ENCODE measurements around the gene FBXL12.
"Not testable (repeated sequence)": the region's sequence is repeated elsewhere in the genome, so short reads cannot be mapped to it uniquely, and the experiment has no call there.

FBXL12 gene, protein sequence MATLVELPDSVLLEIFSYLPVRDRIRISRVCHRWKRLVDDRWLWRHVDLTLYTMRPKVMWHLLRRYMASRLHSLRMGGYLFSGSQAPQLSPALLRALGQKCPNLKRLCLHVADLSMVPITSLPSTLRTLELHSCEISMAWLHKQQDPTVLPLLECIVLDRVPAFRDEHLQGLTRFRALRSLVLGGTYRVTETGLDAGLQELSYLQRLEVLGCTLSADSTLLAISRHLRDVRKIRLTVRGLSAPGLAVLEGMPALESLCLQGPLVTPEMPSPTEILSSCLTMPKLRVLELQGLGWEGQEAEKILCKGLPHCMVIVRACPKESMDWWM

DNA sequence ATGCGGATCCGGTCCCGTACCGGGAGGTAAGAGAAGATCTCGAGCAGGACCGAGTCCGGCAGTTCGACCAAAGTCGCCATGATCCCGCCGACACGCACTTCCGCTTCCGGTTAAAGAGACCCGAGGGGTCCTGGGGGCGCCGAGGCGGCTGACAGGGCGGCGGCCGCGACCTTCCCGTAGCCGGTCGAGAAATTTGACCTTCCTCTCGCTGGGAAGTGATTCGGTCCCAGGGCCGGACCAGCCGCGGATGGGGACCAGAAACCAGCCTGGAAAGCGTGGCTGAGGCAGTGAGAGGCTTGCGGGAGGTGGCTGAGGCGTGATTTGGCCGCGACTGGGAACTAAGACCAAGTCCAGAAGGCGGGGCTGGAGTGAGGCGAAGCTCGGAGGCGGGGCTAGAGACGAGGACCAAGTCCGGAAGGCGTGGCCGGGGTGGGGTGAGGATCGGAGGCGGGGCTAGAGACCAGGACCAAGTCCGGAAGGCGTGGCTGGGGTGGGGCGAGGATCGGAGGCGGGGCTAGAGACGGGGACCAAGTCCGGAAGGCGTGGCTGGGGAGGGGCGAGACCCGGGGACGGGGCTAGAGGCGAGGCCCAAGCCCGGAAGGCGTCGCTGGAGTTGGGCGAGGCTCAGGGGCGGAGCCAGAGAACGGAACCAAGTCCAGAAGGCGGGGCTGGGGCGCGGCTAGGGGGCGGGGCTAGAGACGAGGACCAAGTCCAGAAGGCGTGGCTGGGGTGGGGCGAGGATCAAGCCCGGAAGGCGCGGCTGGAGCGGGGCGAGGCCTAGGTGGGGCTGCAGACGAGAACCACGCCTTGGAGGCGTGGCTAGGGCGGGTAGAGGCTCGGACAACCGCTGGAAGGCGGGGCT, at the start of gene FBXL12:
Gene FBXL12, minus strand, starts transcription at position 346 of the 862 bp plus-strand sequence. Its CDS starts 266 bp downstream, at position 80.
- peak; percentile 100 for DNase-seq

DNA sequence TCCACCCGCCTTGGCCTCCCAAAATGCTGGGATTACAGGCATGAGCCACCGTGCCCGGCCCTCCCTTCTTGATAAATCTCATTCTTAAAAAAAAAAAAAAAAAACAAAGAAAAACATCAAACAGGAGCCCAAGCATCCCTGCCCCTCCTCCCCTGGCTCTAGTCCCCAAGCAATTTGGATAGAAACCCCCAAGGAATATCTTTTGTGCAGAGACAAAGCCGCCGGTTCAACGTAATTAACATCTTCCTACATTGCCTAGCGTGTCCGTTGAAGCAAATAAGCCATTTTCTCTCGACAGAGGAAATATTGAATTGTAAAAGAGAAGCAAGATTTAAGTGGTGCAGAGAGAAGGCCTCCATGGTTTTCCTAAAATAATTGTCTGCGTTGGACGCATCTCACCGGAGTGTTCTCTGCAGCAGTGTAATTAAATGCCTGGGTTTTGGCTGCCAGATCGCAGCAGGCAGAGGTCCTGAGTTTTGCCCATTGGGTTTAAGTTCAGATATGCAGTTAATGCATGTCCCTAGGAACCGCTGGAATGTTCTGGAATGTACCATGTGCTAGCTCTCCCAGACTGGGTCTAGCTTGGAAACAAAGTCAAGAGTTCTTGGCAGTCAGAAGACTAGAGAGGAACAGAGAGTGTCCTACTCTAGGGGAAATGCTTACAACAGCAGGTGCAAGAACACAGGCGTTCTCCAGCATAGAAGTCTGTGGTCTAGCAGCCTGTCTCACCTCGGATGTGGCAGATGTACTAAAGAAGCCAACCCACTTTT, 47.0 kb upstream of the FBXL12 start:
- peak; percentile 60 for DNase-seq

DNA sequence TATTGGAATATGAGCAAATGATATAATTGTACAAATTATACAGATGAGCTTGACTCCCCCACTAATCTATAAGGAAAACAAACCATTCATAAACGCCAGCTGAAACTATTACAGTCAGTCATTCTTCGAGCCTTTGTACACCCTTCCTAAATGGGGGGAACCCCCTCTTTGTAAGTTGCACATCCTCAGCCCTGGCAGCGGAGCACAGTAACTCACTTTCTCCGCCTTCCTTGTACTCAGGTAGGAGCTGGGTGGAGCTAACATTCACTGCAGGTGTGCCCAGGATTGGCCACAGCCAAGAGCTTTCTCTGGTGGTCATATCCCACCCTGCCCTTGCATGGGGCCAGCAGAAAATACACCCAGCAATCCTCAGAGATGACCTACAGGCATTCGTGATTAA, 44.9 kb upstream of the FBXL12 start:
- DNase-seq: no peak

DNA sequence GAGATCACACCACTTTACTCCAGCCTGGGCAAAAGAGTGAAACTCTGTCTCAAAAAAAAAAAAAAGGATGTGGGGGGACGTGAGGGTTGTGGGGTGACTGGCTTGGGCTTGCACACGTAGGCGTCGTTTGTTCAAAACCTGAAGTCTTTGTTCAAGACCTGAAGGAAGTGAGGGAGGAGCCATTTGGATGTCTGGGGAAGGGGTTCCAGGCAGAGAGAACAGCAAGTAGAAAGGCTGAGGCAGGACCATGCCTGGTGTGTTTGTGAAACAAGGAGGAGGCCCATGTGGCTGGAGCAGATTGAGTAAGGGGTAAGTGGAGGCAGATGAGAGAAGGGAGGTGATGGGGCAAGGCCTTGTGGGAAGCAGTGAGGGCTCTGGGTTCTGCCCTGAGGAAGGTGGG, 44.1 kb upstream of the FBXL12 start:
- DNase-seq: no peak

GRCh38 chr19:9861503-9861902, 42.6 kb upstream of the FBXL12 start:
- DNase-seq: no peak

GRCh38 chr19:9860407-9860806, 41.5 kb upstream of the FBXL12 start:
- no peak for DNase-seq

- DNase-seq: no peak
Observed at GRCh38 chr19:9858766-9859165, 39.9 kb upstream of the FBXL12 start.

DNA sequence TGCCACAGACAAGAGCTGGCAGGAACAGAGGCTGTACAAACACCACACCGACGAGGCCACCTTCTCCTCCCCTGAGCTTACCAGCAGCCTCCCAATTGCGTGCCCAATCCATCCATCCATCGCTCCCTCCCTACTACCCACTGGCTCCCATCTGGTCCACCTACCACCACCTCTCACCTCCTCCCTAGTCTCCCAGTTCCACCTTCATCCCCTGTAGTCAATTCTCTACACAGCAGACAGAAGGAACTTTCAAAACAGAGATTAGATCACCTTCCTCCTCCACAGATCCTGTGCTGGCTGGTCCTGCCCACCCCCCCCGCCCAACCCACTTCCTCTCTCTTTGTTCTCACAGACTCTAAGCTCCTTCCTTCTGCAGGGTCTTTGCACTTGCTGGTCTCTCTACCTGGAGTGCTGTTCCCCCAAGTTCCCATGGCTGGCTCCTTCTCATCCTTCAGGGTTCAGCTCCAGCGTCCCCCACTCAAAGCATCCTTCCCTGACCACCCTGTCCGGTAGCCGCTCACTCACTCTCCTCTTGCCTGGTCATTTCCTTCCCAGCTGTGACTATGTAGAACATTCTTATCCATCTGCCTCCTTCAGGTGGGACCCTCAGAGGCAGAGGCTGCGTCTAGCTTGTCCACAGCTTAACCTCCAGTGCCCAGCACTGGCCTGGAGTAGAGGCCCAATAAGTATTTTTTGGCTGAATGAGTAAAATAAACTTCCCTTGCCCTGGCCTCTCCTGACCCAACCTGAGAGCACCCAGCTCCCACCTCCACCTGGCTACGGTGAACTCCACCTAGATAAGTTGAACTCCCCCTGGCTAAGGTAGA, 39.3 kb upstream of the FBXL12 start:
- DNase-seq: no peak

DNA sequence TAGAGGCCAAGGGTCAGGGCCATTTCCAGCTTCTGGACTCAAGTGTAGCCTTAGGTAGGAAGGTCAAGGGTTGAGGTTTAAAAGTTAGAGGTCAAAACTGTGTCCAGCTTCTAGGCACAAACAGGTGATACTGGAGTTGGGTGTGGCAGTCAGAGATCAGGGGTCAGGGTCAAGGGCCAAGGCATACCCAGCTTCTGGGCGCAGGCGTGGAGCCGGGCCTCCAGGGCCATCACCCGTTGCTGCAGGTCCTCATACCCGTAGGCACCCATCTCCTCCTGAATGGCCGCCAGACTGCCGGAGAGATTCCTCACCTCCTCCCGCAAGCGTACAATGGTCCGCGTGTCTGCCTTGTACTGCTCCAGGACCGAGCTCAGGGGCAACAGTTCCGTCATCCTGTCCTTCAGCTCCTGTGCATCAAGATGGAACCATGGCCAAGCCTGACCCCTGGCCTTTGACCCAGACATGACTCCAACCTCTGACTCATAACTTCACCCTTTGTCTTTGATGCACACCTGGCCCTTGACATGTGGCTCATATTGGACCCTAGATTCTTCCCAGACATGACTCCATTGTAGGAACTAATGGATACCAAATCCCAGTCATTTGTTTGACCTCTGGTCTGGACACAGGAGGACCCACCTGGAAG, 38.3 kb upstream of the FBXL12 start:
- DNase-seq: no peak

GRCh38 chr19:9856609-9857008, 37.7 kb upstream of the FBXL12 start:
- no peak for DNase-seq

DNA sequence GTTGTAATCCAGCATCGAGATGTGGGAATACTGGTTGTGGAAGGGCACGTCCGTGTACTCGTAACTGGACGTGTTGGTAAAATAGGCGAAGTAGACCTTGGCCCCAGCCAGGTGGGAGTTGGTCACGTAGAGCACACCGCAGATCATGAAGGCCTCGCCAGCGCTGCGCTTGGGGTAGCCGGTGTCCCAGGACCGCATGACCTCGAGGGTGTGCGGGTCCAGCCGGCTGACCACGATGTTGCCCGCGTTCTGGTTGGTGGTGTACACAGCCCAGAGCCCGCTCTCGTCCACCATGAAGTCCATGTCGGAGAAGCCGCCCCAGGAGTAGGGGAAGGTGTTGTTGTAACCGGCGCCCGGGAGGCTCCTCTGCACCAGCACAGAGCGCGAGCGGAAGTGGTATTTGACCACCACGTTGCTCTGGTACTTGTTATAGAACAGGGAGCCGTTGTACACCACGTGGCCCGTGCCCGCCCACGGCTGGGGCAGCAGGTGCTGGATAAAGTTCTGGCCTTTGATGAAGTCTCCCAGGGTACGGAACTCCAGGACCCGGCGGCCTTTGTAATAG, 35.5 kb upstream of the FBXL12 start:
- DNase-seq: no peak

GRCh38 chr19:9850235-9850959, 31.5 kb upstream of the FBXL12 start:
- DNase-seq: no peak

DNA sequence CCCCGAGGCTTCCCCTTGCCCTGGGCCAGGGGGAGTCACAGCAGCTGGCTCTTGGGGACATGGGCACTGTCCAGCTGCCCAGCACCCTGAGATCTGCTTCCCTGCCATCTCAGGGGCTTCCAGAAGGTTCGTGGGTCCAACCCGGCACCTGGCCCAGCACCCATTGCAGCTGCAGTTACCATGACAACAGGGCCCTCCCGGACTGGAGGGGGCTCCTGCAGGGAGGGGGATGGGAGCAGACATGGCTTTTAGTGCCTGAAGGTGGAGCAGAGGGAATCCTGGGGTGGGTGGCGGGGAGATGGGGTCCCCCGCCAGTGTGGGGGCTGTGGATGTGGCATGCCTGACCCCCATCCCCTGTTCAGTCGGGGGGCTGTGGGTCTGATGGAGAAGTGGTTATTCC, 30.9 kb upstream of the FBXL12 start:
- no peak for DNase-seq

GRCh38 chr19:9848762-9849161, 29.9 kb upstream of the FBXL12 start:
- DNase-seq: no peak

- peak; percentile 44 for DNase-seq
Observed at GRCh38 chr19:9848060-9848459, 29.2 kb upstream of the FBXL12 start.

GRCh38 chr19:9847087-9847671, 28.3 kb upstream of the FBXL12 start:
- peak; percentile 29 for DNase-seq

DNA sequence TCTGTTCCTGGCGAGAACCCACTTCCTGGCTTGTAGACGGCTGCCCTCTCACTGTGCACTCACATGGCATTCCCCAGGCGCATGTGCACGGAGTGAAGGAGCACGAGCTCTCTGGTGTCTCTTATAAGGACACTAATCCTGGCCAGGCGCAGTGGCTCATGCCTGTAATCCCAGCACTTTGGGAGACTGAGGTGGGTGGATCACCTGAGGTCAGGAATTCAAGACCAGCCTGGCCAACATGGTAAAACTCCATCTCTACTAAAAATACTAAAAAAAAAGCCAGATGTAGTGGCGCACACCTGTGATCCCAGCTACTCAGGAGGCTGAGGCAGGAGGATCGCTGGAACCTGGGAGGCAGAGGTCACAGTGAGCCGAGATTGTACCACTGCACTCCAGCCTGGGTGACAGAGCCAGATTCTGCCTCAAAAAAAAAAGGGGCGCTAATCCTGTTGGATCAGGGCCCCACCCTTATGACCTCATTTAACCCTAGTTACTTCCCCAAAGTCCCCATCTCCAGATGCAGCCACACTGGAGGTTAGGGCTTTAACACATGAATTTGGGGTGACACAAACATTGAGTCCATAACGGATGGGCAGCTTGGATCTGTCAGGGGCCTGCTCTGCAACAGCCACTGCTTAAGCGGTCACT, 24.9 kb upstream of the FBXL12 start:
- DNase-seq: not testable (repeated sequence)

GRCh38 chr19:9842834-9843625, 24.2 kb upstream of the FBXL12 start:
- no peak for DNase-seq

- DNase-seq: no peak
Observed at GRCh38 chr19:9839415-9839814, 20.5 kb upstream of the FBXL12 start.

Measured in CD4-positive, alpha-beta T cell treated with Interleukin-15 for 1 hour (primary cell).